ENCODE results near the gene PTPRE. TPM values are rescaled to one million over a fixed set of nuclear protein-coding genes. Genes with fewer than 3 reads are reported as not detected.

The PTPRE gene
- total RNA-seq, 1 experiment from 2014 or later, result 12.3 TPM

- DNase-seq (ENCODE audit: low read depth, low spot score), result no peak
- Histone ChIP-seq H4K20me1 (ENCODE audit: insufficient read depth) (no peaks in the 10 kb centered on the region), H3K36me3 (ENCODE audit: control insufficient read depth in 1 of 2, insufficient read depth in 2 of 2, low read length in 2 of 2) (no peaks in the 10 kb centered on the region), H3K9me3 (ENCODE audit: control insufficient read depth in 1 of 2, insufficient read depth in 1 of 2, low read depth in 1 of 2, low read length in 2 of 2) (no peaks in the 10 kb centered on the region), H3K9ac (ENCODE audit: low read length) (no peak overlapping the region), H3K4me1 (ENCODE audit: control insufficient read depth in 1 of 2, insufficient read depth in 2 of 2, low read length in 2 of 2) (peaks cover 11 to 19% of the 10 kb centered on the region in 2 experiments; a peak in 3 of 4 replicates), H3K27ac (ENCODE audit: low read depth, low read length) (no peak overlapping the region), H2AFZ (ENCODE audit: low read depth, low read length, poor library complexity, severe bottlenecking) (no peak overlapping the region), H3K4me3 (replicated peaks in 1 of 2; ENCODE audit: low read depth in 1 of 2, low read length in 2 of 2) (no peak overlapping the region), H3K4me2 (ENCODE audit: low read length) (no peak overlapping the region), H3K79me2 (ENCODE audit: insufficient read depth, low read length) (no peaks in the 10 kb centered on the region), H3K9me2 (ENCODE audit: insufficient read depth) (no peaks in the 10 kb centered on the region), H3K27me3 (ENCODE audit: insufficient read depth, low read length) (no peaks in the 10 kb centered on the region)
- no peak for TF ChIP-seq JUND (IDR thresholded peaks at IDR 0.05)
- TF ChIP-seq EZH2 (IDR thresholded peaks at IDR 0.05), result no peak
- TF ChIP-seq, protein P1, sequence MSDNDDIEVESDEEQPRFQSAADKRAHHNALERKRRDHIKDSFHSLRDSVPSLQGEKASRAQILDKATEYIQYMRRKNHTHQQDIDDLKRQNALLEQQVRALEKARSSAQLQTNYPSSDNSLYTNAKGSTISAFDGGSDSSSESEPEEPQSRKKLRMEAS (IDR thresholded peaks at IDR 0.05), result no peak
- no peak for TF ChIP-seq SIN3A (IDR thresholded peaks at IDR 0.05; ENCODE audit: low read depth)
- TF ChIP-seq SRF (IDR thresholded peaks at IDR 0.05; ENCODE audit: low read depth), result no peak
- TF ChIP-seq RAD21 (IDR thresholded peaks at IDR 0.05; ENCODE audit: low read depth), result no peak
- no peak for TF ChIP-seq CEBPB (IDR thresholded peaks at IDR 0.05; ENCODE audit: low read depth)
- no peak for TF ChIP-seq TCF7L2 (IDR thresholded peaks at IDR 0.05; ENCODE audit: borderline replicate concordance, extremely low read depth, insufficient read depth, insufficient read length)
- TF ChIP-seq EGR1 (IDR thresholded peaks at IDR 0.05; ENCODE audit: low read depth), result no peak
- TF ChIP-seq ZNF274 (IDR thresholded peaks at IDR 0.05; ENCODE audit: low read depth, low read length), result no peak
- no peak for TF ChIP-seq POLR2A (IDR thresholded peaks at IDR 0.05; ENCODE audit: borderline replicate concordance, extremely low read depth, insufficient read depth, insufficient read length)
- no TSS peak for BruUV-seq (replicated peaks)
- ChIA-PET POLR2A (no interaction called here), CTCF (no interaction called here), RAD21 (ENCODE audit: low non-redundant PET in 1 of 2, low total read pairs in 2 of 2, uncharacterized antibody in 2 of 2, unreplicated experiment in 2 of 2) (no interaction called here)
- intact Hi-C loops (cut with micrococcal nuclease), result no loop called here
- no peak for ATAC-seq
Measured at GRCh38 chr10:127942811-127943210, 35.9 kb downstream of the PTPRE start.

GRCh38 chr10:127943336-127943910, 36.5 kb downstream of the PTPRE start:
- Histone ChIP-seq H4K20me1 (ENCODE audit: insufficient read depth) (no peaks in the 10 kb centered on the region), H3K9me3 (ENCODE audit: control insufficient read depth in 1 of 2, insufficient read depth in 1 of 2, low read depth in 1 of 2, low read length in 2 of 2) (no peaks in the 10 kb centered on the region), H3K36me3 (ENCODE audit: control insufficient read depth in 1 of 2, insufficient read depth in 2 of 2, low read length in 2 of 2) (no peaks in the 10 kb centered on the region), H3K4me2 (ENCODE audit: low read length) (no peak overlapping the region), H3K4me3 (replicated peaks in 1 of 2; ENCODE audit: low read depth in 1 of 2, low read length in 2 of 2) (no peak overlapping the region), H3K4me1 (ENCODE audit: control insufficient read depth in 1 of 2, insufficient read depth in 2 of 2, low read length in 2 of 2) (peaks cover 11 to 19% of the 10 kb centered on the region in 2 experiments; a peak in 3 of 4 replicates), H3K9me2 (ENCODE audit: insufficient read depth) (no peaks in the 10 kb centered on the region), H3K27me3 (ENCODE audit: insufficient read depth, low read length) (no peaks in the 10 kb centered on the region), H3K79me2 (ENCODE audit: insufficient read depth, low read length) (no peaks in the 10 kb centered on the region), H3K27ac (ENCODE audit: low read depth, low read length) (no peak overlapping the region), H2AFZ (ENCODE audit: low read depth, low read length, poor library complexity, severe bottlenecking) (no peak overlapping the region), H3K9ac (ENCODE audit: low read length) (no peak overlapping the region)
- intact Hi-C loops (cut with micrococcal nuclease), result no loop called here
- CTCF ChIA-PET, result no interaction called here
- no peak for DNase-seq (ENCODE audit: low read depth, low spot score)
- POLR2A ChIA-PET, result no interaction called here
- BruUV-seq (replicated peaks), result no TSS peak
- ATAC-seq, result no peak
- RAD21 ChIA-PET (ENCODE audit: low non-redundant PET in 1 of 2, low total read pairs in 2 of 2, uncharacterized antibody in 2 of 2, unreplicated experiment in 2 of 2), result no interaction called here
- TF ChIP-seq ELF1 (IDR thresholded peaks at IDR 0.05; ENCODE audit: borderline replicate concordance, low read depth) (no peak), YY1 (IDR thresholded peaks at IDR 0.05; ENCODE audit: extremely low read depth, insufficient replicate concordance, low read depth, low read length) (no peak), ATF3 (IDR thresholded peaks at IDR 0.05) (no peak), EZH2phosphoT487 (IDR thresholded peaks at IDR 0.05; ENCODE audit: borderline replicate concordance) (no peak), SRF (IDR thresholded peaks at IDR 0.05; ENCODE audit: low read depth) (no peak), EGR1 (IDR thresholded peaks at IDR 0.05; ENCODE audit: low read depth) (no peak), TCF7L2 (IDR thresholded peaks at IDR 0.05; ENCODE audit: borderline replicate concordance, extremely low read depth, insufficient read depth, insufficient read length) (no peak), FOSL1 (IDR thresholded peaks at IDR 0.05; ENCODE audit: low read depth) (no peak), CEBPB (IDR thresholded peaks at IDR 0.05; ENCODE audit: low read depth) (no peak), ZNF274 (IDR thresholded peaks at IDR 0.05; ENCODE audit: low read depth, low read length) (no peak), JUND (IDR thresholded peaks at IDR 0.05) (no peak), SIN3A (IDR thresholded peaks at IDR 0.05; ENCODE audit: low read depth) (no peak)
- TF ChIP-seq, protein P2, sequence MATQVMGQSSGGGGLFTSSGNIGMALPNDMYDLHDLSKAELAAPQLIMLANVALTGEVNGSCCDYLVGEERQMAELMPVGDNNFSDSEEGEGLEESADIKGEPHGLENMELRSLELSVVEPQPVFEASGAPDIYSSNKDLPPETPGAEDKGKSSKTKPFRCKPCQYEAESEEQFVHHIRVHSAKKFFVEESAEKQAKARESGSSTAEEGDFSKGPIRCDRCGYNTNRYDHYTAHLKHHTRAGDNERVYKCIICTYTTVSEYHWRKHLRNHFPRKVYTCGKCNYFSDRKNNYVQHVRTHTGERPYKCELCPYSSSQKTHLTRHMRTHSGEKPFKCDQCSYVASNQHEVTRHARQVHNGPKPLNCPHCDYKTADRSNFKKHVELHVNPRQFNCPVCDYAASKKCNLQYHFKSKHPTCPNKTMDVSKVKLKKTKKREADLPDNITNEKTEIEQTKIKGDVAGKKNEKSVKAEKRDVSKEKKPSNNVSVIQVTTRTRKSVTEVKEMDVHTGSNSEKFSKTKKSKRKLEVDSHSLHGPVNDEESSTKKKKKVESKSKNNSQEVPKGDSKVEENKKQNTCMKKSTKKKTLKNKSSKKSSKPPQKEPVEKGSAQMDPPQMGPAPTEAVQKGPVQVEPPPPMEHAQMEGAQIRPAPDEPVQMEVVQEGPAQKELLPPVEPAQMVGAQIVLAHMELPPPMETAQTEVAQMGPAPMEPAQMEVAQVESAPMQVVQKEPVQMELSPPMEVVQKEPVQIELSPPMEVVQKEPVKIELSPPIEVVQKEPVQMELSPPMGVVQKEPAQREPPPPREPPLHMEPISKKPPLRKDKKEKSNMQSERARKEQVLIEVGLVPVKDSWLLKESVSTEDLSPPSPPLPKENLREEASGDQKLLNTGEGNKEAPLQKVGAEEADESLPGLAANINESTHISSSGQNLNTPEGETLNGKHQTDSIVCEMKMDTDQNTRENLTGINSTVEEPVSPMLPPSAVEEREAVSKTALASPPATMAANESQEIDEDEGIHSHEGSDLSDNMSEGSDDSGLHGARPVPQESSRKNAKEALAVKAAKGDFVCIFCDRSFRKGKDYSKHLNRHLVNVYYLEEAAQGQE (IDR thresholded peaks at IDR 0.05; ENCODE audit: low read depth), result no peak

Measured in HCT116 (cell line).